CD4-positive, alpha-beta memory T cell (primary cell): ENCODE measurements around the gene CFAP46. TPM values are rescaled to one million over a fixed set of nuclear protein-coding genes. Genes with fewer than 3 reads are reported as not detected.

Experiments used
- CTCF ChIA-PET: fragments of 350-600 bp; sonication (Branson Sonifier 250); formaldehyde crosslinking; loops from one replicate; lab custom pipeline; 2021; ENCODE audit warnings: inconsistent platforms; ENCODE audit not compliant: partially characterized antibody; lab: Charles Lee
- POLR2A ChIA-PET: fragments of 350-600 bp; sonication (Branson Sonifier 250); formaldehyde crosslinking; loops from one replicate; lab custom pipeline; 2021; ENCODE audit not compliant: partially characterized antibody; lab: Charles Lee
- DNase-seq, 5 donors: peaks; one replicate each; pipeline versions ENCODE4 v3.0.0 to v3.0.0-alpha.2; 2020 to 2022; ENCODE audit warnings: mixed read lengths in 1 of 5
- H3K27ac ChIP-seq: one replicate; pipeline ENCODE4 v1.7.0; 2013; ENCODE audit warnings: low read depth, low read length
- H3K27me3 ChIP-seq: 2 replicates; pipeline ENCODE4 v1.7.0; 2013; ENCODE audit warnings: mild to moderate bottlenecking, low read length, moderate library complexity; ENCODE audit not compliant: insufficient read depth
- H3K36me3 ChIP-seq: 2 replicates; pipeline ENCODE4 v1.7.0; 2013; ENCODE audit warnings: mild to moderate bottlenecking, low read length, moderate library complexity; ENCODE audit not compliant: insufficient read depth
- H3K4me1 ChIP-seq: 2 replicates; pipeline ENCODE4 v1.7.0; 2013; ENCODE audit warnings: mild to moderate bottlenecking, low read length, moderate library complexity; ENCODE audit not compliant: insufficient read depth
- H3K4me3 ChIP-seq, 2 donors: one replicate each; pipeline ENCODE4 v1.7.0; 2013; ENCODE audit warnings: low read length in 2 of 2, mild to moderate bottlenecking in 1 of 2
- H3K9me3 ChIP-seq, 2 donors: one replicate each; pipeline ENCODE4 v1.7.0; 2013; ENCODE audit warnings: low read length in 2 of 2, control low read depth in 1 of 2; ENCODE audit not compliant: control insufficient read depth in 1 of 2
- H3K27ac Mint-ChIP-seq, 7 donors: one replicate each; pipeline ENCODE4 v1.8.0; 2020 to 2021; ENCODE audit warnings: mixed read lengths in 7 of 7, mild to moderate bottlenecking in 6 of 7, inconsistent platforms in 3 of 7, moderate library complexity in 3 of 7
- H3K27me3 Mint-ChIP-seq, 2 donors: one replicate each; pipeline ENCODE4 v1.8.0; 2020 to 2021; ENCODE audit warnings: mixed read lengths in 2 of 2
- H3K36me3 Mint-ChIP-seq, 2 donors: one replicate each; pipeline ENCODE4 v1.8.0; 2020 to 2021; ENCODE audit warnings: mixed read lengths in 2 of 2, inconsistent platforms in 1 of 2, mild to moderate bottlenecking in 1 of 2
- H3K4me1 Mint-ChIP-seq, 4 donors: one replicate each; pipeline ENCODE4 v1.8.0; 2020 to 2021; ENCODE audit warnings: mixed read lengths in 4 of 4, mild to moderate bottlenecking in 1 of 4
- H3K4me3 Mint-ChIP-seq, 8 donors: one replicate each; pipeline ENCODE4 v1.8.0; 2020 to 2021; ENCODE audit warnings: mixed read lengths in 8 of 8, mild to moderate bottlenecking in 7 of 8, moderate library complexity in 6 of 8, inconsistent platforms in 3 of 8
- H3K9me3 Mint-ChIP-seq, 8 donors: one replicate each; pipeline ENCODE4 v1.8.0; 2020 to 2021; ENCODE audit warnings: mixed read lengths in 8 of 8, mild to moderate bottlenecking in 5 of 8, inconsistent platforms in 3 of 8, moderate library complexity in 1 of 8
- intact Hi-C: fragments of 100-400 bp; cut with micrococcal nuclease; formaldehyde crosslinking; loops from one replicate; pipeline ENCODE4 v1.15.1; 2023
- polyA plus RNA-seq, 2 donors: library from polyadenylated mRNA; unstranded; fragments of 300-500 nt; fragmentation: Illumina TruSeq; gene quantifications; one replicate each; pipeline ENCODE4 v1.2.3, GENCODE V29; 2021
- total RNA-seq, 2 experiments: library from RNA; stranded (reverse); gene quantifications; one replicate each; pipeline ENCODE4 v1.2.3, GENCODE V29; 2021

Gene CFAP46
- total and polyA plus RNA-seq, 4 experiments from 2014 or later, result not detected

GRCh38 chr10:132986978-132987377 lies 44.6 kb upstream of the CFAP46 start:
- no peak overlapping the region for H3K4me3 Mint-ChIP-seq
- intact Hi-C loops, result no loop called here
- no peaks in the 10 kb centered on the region for H3K4me1 Mint-ChIP-seq
- no peak overlapping the region for H3K27ac Mint-ChIP-seq
- H3K36me3 Mint-ChIP-seq, result no peaks in the 10 kb centered on the region
- Histone ChIP-seq H3K27ac (no peak overlapping the region), H3K36me3 (no peaks in the 10 kb centered on the region), H3K4me3 (no peak overlapping the region), H3K27me3 (no peaks in the 10 kb centered on the region), H3K9me3 (no peaks in the 10 kb centered on the region), H3K4me1 (no peaks in the 10 kb centered on the region)
- no peaks in the 10 kb centered on the region for H3K27me3 Mint-ChIP-seq
- H3K9me3 Mint-ChIP-seq, result no peaks in the 10 kb centered on the region
- ChIA-PET CTCF (no interaction called here), POLR2A (no interaction called here)
- DNase-seq, result no peak

- Histone ChIP-seq H3K27me3 (no peaks in the 10 kb centered on the region), H3K27ac (no peak overlapping the region), H3K4me1 (no peaks in the 10 kb centered on the region), H3K36me3 (no peaks in the 10 kb centered on the region), H3K4me3 (no peak overlapping the region), H3K9me3 (no peaks in the 10 kb centered on the region)
- H3K9me3 Mint-ChIP-seq, result no peaks in the 10 kb centered on the region
- H3K4me1 Mint-ChIP-seq, result no peaks in the 10 kb centered on the region
- no peaks in the 10 kb centered on the region for H3K36me3 Mint-ChIP-seq
- intact Hi-C loops, result no loop called here
- no peak for DNase-seq
- no peak overlapping the region for H3K27ac Mint-ChIP-seq
- ChIA-PET CTCF (no interaction called here), POLR2A (no interaction called here)
- no peak overlapping the region for H3K4me3 Mint-ChIP-seq
- H3K27me3 Mint-ChIP-seq, result no peaks in the 10 kb centered on the region
Observed at GRCh38 chr10:132986576-132986975, 44.2 kb upstream of the CFAP46 start.

- POLR2A ChIA-PET, result no interaction called here
- H3K27ac ChIP-seq, result no peak overlapping the region
Observed at GRCh38 chr10:132986076-132986475, 43.7 kb upstream of the CFAP46 start.

GRCh38 chr10:132985546-132985900 lies 43.2 kb upstream of the CFAP46 start:
- Mint-ChIP-seq H3K36me3 (no peaks in the 10 kb centered on the region), H3K27ac (no peak overlapping the region), H3K27me3 (no peaks in the 10 kb centered on the region), H3K4me3 (no peak overlapping the region), H3K9me3 (no peaks in the 10 kb centered on the region), H3K4me1 (no peaks in the 10 kb centered on the region)
- intact Hi-C loops, result no loop called here
- CTCF ChIA-PET, result no interaction called here
- POLR2A ChIA-PET, result no interaction called here
- no peak overlapping the region for H3K27ac ChIP-seq
- H3K27me3 ChIP-seq, result no peaks in the 10 kb centered on the region
- H3K4me3 ChIP-seq, result no peak overlapping the region
- H3K36me3 ChIP-seq, result no peaks in the 10 kb centered on the region
- H3K4me1 ChIP-seq, result no peaks in the 10 kb centered on the region
- DNase-seq, result no peak
- no peaks in the 10 kb centered on the region for H3K9me3 ChIP-seq

More at GRCh38 chr10:132986076-132986475, 43.7 kb upstream of the CFAP46 start:
- intact Hi-C loops, result no loop called here
- Histone ChIP-seq H3K4me1 (no peaks in the 10 kb centered on the region), H3K4me3 (no peak overlapping the region), H3K27me3 (no peaks in the 10 kb centered on the region), H3K36me3 (no peaks in the 10 kb centered on the region), H3K9me3 (no peaks in the 10 kb centered on the region)
- CTCF ChIA-PET, result no interaction called here
- H3K27me3 Mint-ChIP-seq, result no peaks in the 10 kb centered on the region
- no peaks in the 10 kb centered on the region for H3K9me3 Mint-ChIP-seq
- no peak overlapping the region for H3K4me3 Mint-ChIP-seq
- H3K27ac Mint-ChIP-seq, result no peak overlapping the region
- H3K36me3 Mint-ChIP-seq, result no peaks in the 10 kb centered on the region
- no peak for DNase-seq
- H3K4me1 Mint-ChIP-seq, result no peaks in the 10 kb centered on the region

- Mint-ChIP-seq H3K27me3 (no peaks in the 10 kb centered on the region), H3K36me3 (no peaks in the 10 kb centered on the region), H3K27ac (no peak overlapping the region), H3K9me3 (no peaks in the 10 kb centered on the region), H3K4me3 (no peak overlapping the region), H3K4me1 (no peaks in the 10 kb centered on the region)
- Histone ChIP-seq H3K27me3 (no peaks in the 10 kb centered on the region), H3K27ac (no peak overlapping the region), H3K4me3 (no peak overlapping the region), H3K36me3 (no peaks in the 10 kb centered on the region), H3K4me1 (no peaks in the 10 kb centered on the region), H3K9me3 (no peaks in the 10 kb centered on the region)
- intact Hi-C loops, result no loop called here
- CTCF ChIA-PET, result no interaction called here
- POLR2A ChIA-PET, result no interaction called here
- DNase-seq, result no peak
Observed at GRCh38 chr10:132984801-132985545, 42.6 kb upstream of the CFAP46 start.

GRCh38 chr10:132984008-132984295 lies 41.6 kb upstream of the CFAP46 start:
- no peaks in the 10 kb centered on the region for H3K27me3 ChIP-seq
- Mint-ChIP-seq H3K4me1 (no peaks in the 10 kb centered on the region), H3K4me3 (no peak overlapping the region), H3K36me3 (no peaks in the 10 kb centered on the region), H3K27me3 (no peaks in the 10 kb centered on the region), H3K27ac (no peak overlapping the region), H3K9me3 (no peaks in the 10 kb centered on the region)
- no peaks in the 10 kb centered on the region for H3K4me1 ChIP-seq
- no peak overlapping the region for H3K4me3 ChIP-seq
- DNase-seq, result no peak
- H3K36me3 ChIP-seq, result no peaks in the 10 kb centered on the region
- no peak overlapping the region for H3K27ac ChIP-seq
- POLR2A ChIA-PET, result no interaction called here
- intact Hi-C loops, result no loop called here
- no peaks in the 10 kb centered on the region for H3K9me3 ChIP-seq
- CTCF ChIA-PET, result no interaction called here

GRCh38 chr10:132983252-132984007 lies 41.1 kb upstream of the CFAP46 start:
- H3K27ac Mint-ChIP-seq, result no peak overlapping the region
- intact Hi-C loops, result no loop called here
- DNase-seq, result no peak
- no peak overlapping the region for H3K4me3 Mint-ChIP-seq
- Histone ChIP-seq H3K36me3 (no peaks in the 10 kb centered on the region), H3K4me1 (no peaks in the 10 kb centered on the region), H3K9me3 (no peaks in the 10 kb centered on the region), H3K4me3 (no peak overlapping the region), H3K27ac (no peak overlapping the region), H3K27me3 (no peaks in the 10 kb centered on the region)
- H3K27me3 Mint-ChIP-seq, result no peaks in the 10 kb centered on the region
- POLR2A ChIA-PET, result no interaction called here
- H3K36me3 Mint-ChIP-seq, result no peaks in the 10 kb centered on the region
- H3K9me3 Mint-ChIP-seq, result no peaks in the 10 kb centered on the region
- no peaks in the 10 kb centered on the region for H3K4me1 Mint-ChIP-seq
- CTCF ChIA-PET, result no interaction called here
